Ovary (tissue), 9 donors: ENCODE data around the gene MFGE8. TPM values are rescaled to one million over a fixed set of nuclear protein-coding genes. Genes with fewer than 3 reads are reported as not detected.

Source experiments
- DNase-seq, 5 donors: peaks; one replicate each; pipeline ENCODE4 v3.0.0-alpha.2; 2019 to 2020
- H3K27ac ChIP-seq, 2 donors: fragments of 200-600 bp; one replicate each; pipeline versions ENCODE4 v1.5.1 to v1.8.0; 2019 to 2022
- H3K27me3 ChIP-seq: fragments of 200-600 bp; one replicate; pipeline ENCODE4 v1.8.0; 2022
- H3K36me3 ChIP-seq: fragments of 200-600 bp; sonication (generic); one replicate; pipeline ENCODE4 v1.5.1; 2019
- H3K4me1 ChIP-seq: one replicate; pipeline ENCODE4 v1.8.1; 2013; ENCODE audit warnings: mild to moderate bottlenecking, moderate library complexity; ENCODE audit not compliant: insufficient read depth
- H3K4me3 ChIP-seq: fragments of 200-600 bp; sonication (generic); one replicate; pipeline ENCODE4 v1.5.1; 2017
- H3K9me3 ChIP-seq, 2 donors: fragments of 200-600 bp in 1 of 2; sonication (generic) in 1 of 2; one replicate each; pipeline versions ENCODE4 v1.5.1 to v1.8.1; 2013 to 2019; ENCODE audit warnings: mild to moderate bottlenecking in 1 of 2, moderate library complexity in 1 of 2
- CTCF ChIP-seq, 3 donors: fragments of 450-650 bp in 2 of 3; fragments of 200-600 bp in 1 of 3; IDR thresholded peaks; one replicate each; pipeline versions ENCODE4 v1.5.1 to v1.8.0; 2016 to 2022; ENCODE audit warnings: antibody characterized with exemption in 3 of 3, mild to moderate bottlenecking in 1 of 3
- EP300 ChIP-seq: sonication (generic); formaldehyde crosslinking; IDR thresholded peaks from one replicate; pipeline ENCODE4 v1.6.1; 2017; ENCODE audit warnings: antibody characterized with exemption
- POLR2A ChIP-seq: fragments of 450-650 bp; IDR thresholded peaks from one replicate; pipeline ENCODE4 v1.6.1; 2017; ENCODE audit warnings: antibody characterized with exemption, mild to moderate bottlenecking, moderate library complexity
- WGBS, 3 donors: extraction: QIAGEN DNeasy Blood & Tissue Kit in 1 of 3; methylation state at CpG; one replicate each; pipeline versions ENCODE4 v1.1.5 to v1.1.7; 2013 to 2017; 5-methylcytosine and 5-hydroxymethylcytosine counted together
- intact Hi-C, 4 donors: fragments of 100-400 bp; cut with DNase I; formaldehyde crosslinking; loops; one replicate each; pipeline versions ENCODE4 v1.11.0 to v1.15.1; 2022 to 2023
- polyA plus RNA-seq, 2 donors: library from polyadenylated mRNA; stranded (reverse); fragments of 200-250 nt in 1 of 2; fragments of 350-450 nt in 1 of 2; fragmentation: Illumina TruSeq in 1 of 2; extraction: RNeasy Lipid Tissue Mini Kit (QIAGEN cat#74804) in 1 of 2; gene quantifications; one replicate each; pipeline ENCODE4 v1.2.3, GENCODE V29; 2013 to 2014
- total RNA-seq, 7 donors: library from RNA; depleted of rRNA in 2 of 7; stranded (reverse); fragments of >200 nt in 2 of 7; fragmentation: NEBNext Ultra II Directional in 3 of 7; extraction: Animal tissue kit (Norgen Biotek cat#: 25700) in 3 of 7; gene quantifications; one replicate each; pipeline versions ENCODE4 v1.1.0 to v1.2.4, GENCODE V29; 2016 to 2023
- donor health status: DM: no; HTN: no; CAD: no; lungs with moderate emphysema.
- donor health status: DM: no; HTN: no; CAD: no.
- donor health status: Bipolar disorder and iron deficiency.
- donor health status: DM: yes; HTN: yes; CAD: no.
- donor health status: DM: no; HTN: no; CAD: no.
- donor health status: DM: yes; HTN: yes; CAD: no.

MFGE8 gene
- total and polyA plus RNA-seq, 9 donors, result 193 to 383 (median 213) TPM

- H3K36me3 ChIP-seq, result no peaks in the 10 kb centered on the region
- TF ChIP-seq POLR2A (no peak), EP300 (no peak), CTCF (IDR thresholded peaks at IDR 0.05) (no peak)
- no peaks in the 10 kb centered on the region for H3K27me3 ChIP-seq
- no peak overlapping the region for H3K4me3 ChIP-seq
- 26 to 39% (median 33%) methylated on average over 7 of the region's 7 CpGs for WGBS, 3 donors
- intact Hi-C loops, result no loop called here
- H3K4me1 ChIP-seq, result no peaks in the 10 kb centered on the region
- H3K9me3 ChIP-seq, result no peaks in the 10 kb centered on the region
- DNase-seq, result no peak
- no peak overlapping the region for H3K27ac ChIP-seq
Observed at GRCh38 chr15:88859550-88859949, 53.6 kb downstream of the MFGE8 start.

GRCh38 chr15:88858934-88859333 is 54.2 kb downstream of the MFGE8 start:
- no peak overlapping the region for H3K4me3 ChIP-seq
- no peak for DNase-seq
- intact Hi-C loops, result no loop called here
- no peaks in the 10 kb centered on the region for H3K9me3 ChIP-seq
- no peaks in the 10 kb centered on the region for H3K36me3 ChIP-seq
- no peaks in the 10 kb centered on the region for H3K27me3 ChIP-seq
- no peak overlapping the region for H3K27ac ChIP-seq
- 88 to 93% (median 88%) methylated on average over 11 of the region's 11 CpGs for whole genome bisulfite sequencing, 3 donors
- no peaks in the 10 kb centered on the region for H3K4me1 ChIP-seq
- TF ChIP-seq EP300 (no peak), CTCF (IDR thresholded peaks at IDR 0.05) (no peak), POLR2A (no peak)

- H3K27ac ChIP-seq, result no peak overlapping the region
- DNase-seq, result no peak
- intact Hi-C loops, result no loop called here
- no peaks in the 10 kb centered on the region for H3K36me3 ChIP-seq
- H3K27me3 ChIP-seq, result no peaks in the 10 kb centered on the region
- TF ChIP-seq POLR2A, result no peak
- H3K9me3 ChIP-seq, result no peaks in the 10 kb centered on the region
- no peak overlapping the region for H3K4me3 ChIP-seq
- H3K4me1 ChIP-seq, result no peaks in the 10 kb centered on the region
Observed at GRCh38 chr15:88852476-88852875, 60.7 kb downstream of the MFGE8 start.

GRCh38 chr15:88849376-88850072 is 63.7 kb downstream of the MFGE8 start:
- DNase-seq, result no peak
- WGBS, 3 donors, result 71 to 81% (median 79%) methylated on average over 21 to 22 of the region's 22 CpGs
- H3K4me3 ChIP-seq, result no peak overlapping the region
- TF ChIP-seq EP300 (no peak), CTCF (IDR thresholded peaks at IDR 0.05) (no peak), POLR2A (no peak)
- H3K4me1 ChIP-seq, result no peaks in the 10 kb centered on the region
- no peak overlapping the region for H3K27ac ChIP-seq
- intact Hi-C loops, result no loop called here
- no peaks in the 10 kb centered on the region for H3K9me3 ChIP-seq
- no peaks in the 10 kb centered on the region for H3K36me3 ChIP-seq
- no peaks in the 10 kb centered on the region for H3K27me3 ChIP-seq

Other genes with a start within 250 kb of the MFGE8 start
- gene ACAN, start 109.9 kb downstream of the MFGE8 start, total RNA-seq, result under 1 TPM in 6 of 7 donors, not detected in 1; 0.11 to 1.00 (median 0.50) TPM
- gene ACAN, start 109.9 kb downstream of the MFGE8 start, polyA plus RNA-seq, result 1 to 10 TPM; 1.5 to 5.1 TPM
- gene HAPLN3, start 17.8 kb downstream of the MFGE8 start, total RNA-seq, result 10 to 100 TPM in 1 of 7 donors, 1 to 10 TPM in 6; 3.3 to 10.0 (median 4.0) TPM
- 1 to 10 TPM; 2.7 to 3.4 TPM for gene HAPLN3, start 17.8 kb downstream of the MFGE8 start, polyA plus RNA-seq
- gene ABHD2, start 175.1 kb upstream of the MFGE8 start, total RNA-seq, result 100 to 1,000 TPM in 1 of 7 donors, 10 to 100 TPM in 6; 37.2 to 107 (median 89.5) TPM
- gene ABHD2, start 175.1 kb upstream of the MFGE8 start, polyA plus RNA-seq, result 100 to 1,000 TPM in 1 of 2 donors, 10 to 100 TPM in 1; 17.0 to 100 TPM